Measurements from ENCODE around the gene TENM4.

DNA sequence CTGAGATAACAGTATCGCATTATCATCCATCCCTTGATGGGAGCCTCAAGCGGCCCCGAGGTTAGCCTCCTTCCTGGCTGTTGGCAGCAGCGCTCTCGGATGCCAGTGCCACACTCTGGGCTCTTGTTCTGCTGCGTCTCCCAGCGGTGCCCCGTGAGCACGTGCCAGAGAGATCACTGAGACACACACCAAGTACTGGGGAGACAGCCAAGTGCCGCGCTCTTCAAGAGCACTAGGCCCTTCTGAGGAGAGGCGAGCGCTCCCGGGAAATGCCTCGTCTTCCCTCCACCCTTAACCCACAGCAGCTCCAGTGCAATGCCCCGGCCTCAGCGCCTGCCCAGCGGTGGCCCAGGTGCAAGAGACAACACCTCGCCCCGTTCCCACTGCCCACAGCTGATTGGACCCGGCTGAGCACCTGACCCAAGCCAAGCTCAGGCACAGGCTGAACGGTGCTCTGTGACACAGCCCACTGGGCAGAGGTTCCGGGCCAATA lies 617.9 kb downstream of the TENM4 start:
- TF ChIP-seq CTCF (IDR thresholded peaks at IDR 0.05) (no peak), POLR2AphosphoS5 (IDR thresholded peaks at IDR 0.05; ENCODE audit: low read depth, low read length) (no peak), SIN3A (IDR thresholded peaks at IDR 0.05; ENCODE audit: borderline replicate concordance, insufficient read depth, low read depth, low read length) (no peak), TCF7L2 (IDR thresholded peaks at IDR 0.05; ENCODE audit: low read depth, low read length) (no peak)
- TF ChIP-seq, protein P1, sequence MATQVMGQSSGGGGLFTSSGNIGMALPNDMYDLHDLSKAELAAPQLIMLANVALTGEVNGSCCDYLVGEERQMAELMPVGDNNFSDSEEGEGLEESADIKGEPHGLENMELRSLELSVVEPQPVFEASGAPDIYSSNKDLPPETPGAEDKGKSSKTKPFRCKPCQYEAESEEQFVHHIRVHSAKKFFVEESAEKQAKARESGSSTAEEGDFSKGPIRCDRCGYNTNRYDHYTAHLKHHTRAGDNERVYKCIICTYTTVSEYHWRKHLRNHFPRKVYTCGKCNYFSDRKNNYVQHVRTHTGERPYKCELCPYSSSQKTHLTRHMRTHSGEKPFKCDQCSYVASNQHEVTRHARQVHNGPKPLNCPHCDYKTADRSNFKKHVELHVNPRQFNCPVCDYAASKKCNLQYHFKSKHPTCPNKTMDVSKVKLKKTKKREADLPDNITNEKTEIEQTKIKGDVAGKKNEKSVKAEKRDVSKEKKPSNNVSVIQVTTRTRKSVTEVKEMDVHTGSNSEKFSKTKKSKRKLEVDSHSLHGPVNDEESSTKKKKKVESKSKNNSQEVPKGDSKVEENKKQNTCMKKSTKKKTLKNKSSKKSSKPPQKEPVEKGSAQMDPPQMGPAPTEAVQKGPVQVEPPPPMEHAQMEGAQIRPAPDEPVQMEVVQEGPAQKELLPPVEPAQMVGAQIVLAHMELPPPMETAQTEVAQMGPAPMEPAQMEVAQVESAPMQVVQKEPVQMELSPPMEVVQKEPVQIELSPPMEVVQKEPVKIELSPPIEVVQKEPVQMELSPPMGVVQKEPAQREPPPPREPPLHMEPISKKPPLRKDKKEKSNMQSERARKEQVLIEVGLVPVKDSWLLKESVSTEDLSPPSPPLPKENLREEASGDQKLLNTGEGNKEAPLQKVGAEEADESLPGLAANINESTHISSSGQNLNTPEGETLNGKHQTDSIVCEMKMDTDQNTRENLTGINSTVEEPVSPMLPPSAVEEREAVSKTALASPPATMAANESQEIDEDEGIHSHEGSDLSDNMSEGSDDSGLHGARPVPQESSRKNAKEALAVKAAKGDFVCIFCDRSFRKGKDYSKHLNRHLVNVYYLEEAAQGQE (IDR thresholded peaks at IDR 0.05; ENCODE audit: insufficient read depth in 1 of 2, low read depth in 2 of 2, low read length in 1 of 2): no peak
